ENCODE data around the gene WDR62.

- TF ChIP-seq POLR2A (IDR thresholded peaks at IDR 0.05; ENCODE audit: low read length) (no peak), GATA1 (IDR thresholded peaks at IDR 0.05; ENCODE audit: low read depth, low read length) (no peak)
Measured at GRCh38 chr19:36006955-36007354, 47.7 kb upstream of the WDR62 start.

Measured in erythroblast (primary cell).